ENCODE results near the gene KIFAP3.
"Not testable (repeated sequence)": the region's sequence is repeated elsewhere in the genome, so short reads cannot be mapped to it uniquely, and the experiment has no call there.

The KIFAP3 gene

GRCh38 chr1:170061676-170062075 is 12.8 kb downstream of the KIFAP3 start:
- DNase-seq, result not testable (repeated sequence)

GRCh38 chr1:170060015-170060520 is 14.4 kb downstream of the KIFAP3 start:
- DNase-seq, result not testable (repeated sequence)

- DNase-seq, result no peak
Observed at GRCh38 chr1:170049176-170049800, 25.2 kb downstream of the KIFAP3 start.

GRCh38 chr1:170048515-170048914 is 26.0 kb downstream of the KIFAP3 start:
- DNase-seq, result no peak

DNA sequence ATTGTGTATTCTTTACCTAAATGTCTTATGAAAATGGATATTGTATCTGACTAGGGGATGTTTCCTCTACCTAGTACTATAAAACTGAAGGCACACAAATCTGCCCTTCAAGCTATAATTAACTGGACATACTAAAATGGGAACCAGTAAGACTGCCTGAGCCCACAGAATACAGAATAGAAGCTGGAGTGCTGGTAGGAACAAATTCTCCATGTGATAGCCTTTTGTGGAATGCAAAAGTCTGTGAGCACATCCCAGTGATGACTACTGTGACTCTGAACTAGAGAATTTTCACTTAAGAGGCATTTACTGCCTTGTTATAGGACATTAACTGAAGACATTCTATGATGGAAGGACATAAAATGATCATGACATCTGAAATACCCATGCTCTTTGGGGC is 30.3 kb downstream of the KIFAP3 start:
- no peak for DNase-seq

DNA sequence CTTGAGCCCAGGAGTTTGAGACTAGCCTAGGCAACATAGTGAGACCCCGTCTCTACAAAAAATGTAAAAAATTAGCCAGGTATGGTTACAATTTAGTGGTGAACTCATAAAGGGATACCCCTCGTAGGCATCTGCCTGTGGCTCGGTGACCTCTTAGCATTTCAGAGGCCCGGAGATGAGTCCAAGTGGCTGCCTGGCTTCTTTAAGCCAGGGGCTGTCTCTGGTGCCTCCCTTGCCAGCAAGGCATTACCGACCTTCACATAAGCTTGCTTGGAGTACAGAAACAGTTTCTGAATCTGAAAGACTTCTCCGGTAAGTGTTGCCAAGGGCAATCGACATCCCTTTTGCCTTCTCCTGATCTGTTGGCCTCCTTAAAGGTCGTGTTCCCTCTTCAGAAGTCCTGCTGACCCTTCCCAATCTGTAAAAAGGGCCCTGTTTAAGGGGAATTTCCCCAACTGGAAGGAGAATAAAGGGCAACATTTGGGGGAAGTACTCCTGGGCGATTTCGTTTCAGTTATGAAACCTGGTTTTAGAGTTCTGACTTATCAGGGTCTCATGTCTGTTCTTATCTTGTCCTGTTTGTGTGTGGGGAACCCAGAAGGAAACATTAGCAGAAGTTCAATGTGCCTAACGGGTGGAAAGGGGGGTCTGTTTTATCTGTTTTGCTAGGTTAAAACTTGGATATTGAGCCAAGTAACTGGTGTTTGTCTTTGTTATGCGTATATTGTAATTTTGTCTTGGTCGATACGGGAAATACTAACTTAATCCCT is 32.9 kb downstream of the KIFAP3 start:
- no peak for DNase-seq

- no peak for DNase-seq
Observed at GRCh38 chr1:170032531-170033280, 41.8 kb downstream of the KIFAP3 start.

- no peak for DNase-seq
Observed at GRCh38 chr1:170030212-170030611, 44.3 kb downstream of the KIFAP3 start.

GRCh38 chr1:170027760-170028159 is 46.7 kb downstream of the KIFAP3 start:
- no peak for DNase-seq

GRCh38 chr1:170020859-170021258 is 53.6 kb downstream of the KIFAP3 start:
- no peak for DNase-seq

DNA sequence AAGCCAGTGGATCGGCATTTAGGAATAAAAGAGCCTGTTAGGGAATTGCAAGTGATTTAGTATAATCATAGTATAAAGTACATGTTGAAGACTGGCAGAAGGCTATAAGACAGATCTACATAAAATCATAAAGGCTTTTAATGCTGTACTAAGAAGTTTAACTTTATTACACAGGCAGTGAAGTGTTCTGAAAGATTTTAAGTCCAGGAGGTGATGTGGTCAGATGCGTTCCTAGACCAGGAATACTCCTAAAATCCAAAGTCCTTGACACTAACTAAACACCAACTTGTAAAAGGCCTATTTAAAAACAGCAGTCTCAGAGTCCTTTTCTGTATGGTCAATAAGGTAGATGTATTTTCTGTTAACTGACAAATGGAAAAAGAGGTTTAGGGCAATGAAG is 57.0 kb downstream of the KIFAP3 start:
- DNase-seq, result no peak

GRCh38 chr1:170012920-170013319 is 61.6 kb downstream of the KIFAP3 start:
- no peak for DNase-seq

- DNase-seq, result peak; percentile 18
Observed at GRCh38 chr1:170010443-170010842, 64.1 kb downstream of the KIFAP3 start.

DNA sequence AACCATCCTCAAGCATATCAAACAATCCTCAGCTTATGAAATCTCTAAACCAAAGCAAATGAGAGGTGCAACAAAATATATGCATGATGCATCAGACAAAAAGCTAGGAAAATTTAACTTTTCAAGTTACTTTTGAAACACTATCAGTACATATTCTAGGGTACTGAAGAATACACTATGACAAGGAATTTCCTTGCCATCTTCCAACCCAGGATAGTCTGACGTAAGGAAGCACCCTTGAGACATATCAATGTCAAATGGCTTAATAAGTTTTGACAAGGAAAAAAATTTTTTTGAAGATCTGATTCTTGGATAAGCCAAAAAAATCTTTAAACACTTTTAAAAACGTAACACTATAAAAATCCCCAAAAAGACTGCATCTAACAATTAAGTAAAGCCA is 64.9 kb downstream of the KIFAP3 start:
- DNase-seq, result no peak

DNA sequence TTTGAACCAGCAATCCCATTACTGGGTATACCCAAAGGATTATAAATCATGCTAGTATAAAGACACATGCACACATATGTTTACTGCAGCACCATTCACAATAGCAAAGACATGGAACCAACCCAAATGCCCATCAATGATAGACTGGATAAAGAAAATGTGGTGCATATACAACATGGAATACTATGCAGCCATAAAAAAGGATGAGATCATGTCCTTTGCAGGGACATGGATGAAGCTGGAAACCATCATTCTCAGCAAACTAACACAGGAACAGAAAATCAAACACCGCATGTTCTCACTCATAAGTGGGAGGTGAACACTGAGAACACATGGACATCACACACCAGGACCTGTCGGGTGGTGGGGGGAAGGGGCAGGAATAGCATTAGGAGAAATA is 65.8 kb downstream of the KIFAP3 start:
- DNase-seq, result not testable (repeated sequence)

GRCh38 chr1:170003270-170003835 is 71.1 kb downstream of the KIFAP3 start:
- DNase-seq, result not testable (repeated sequence)

- DNase-seq, result no peak
Observed at GRCh38 chr1:170001266-170001665, 73.2 kb downstream of the KIFAP3 start.

DNA sequence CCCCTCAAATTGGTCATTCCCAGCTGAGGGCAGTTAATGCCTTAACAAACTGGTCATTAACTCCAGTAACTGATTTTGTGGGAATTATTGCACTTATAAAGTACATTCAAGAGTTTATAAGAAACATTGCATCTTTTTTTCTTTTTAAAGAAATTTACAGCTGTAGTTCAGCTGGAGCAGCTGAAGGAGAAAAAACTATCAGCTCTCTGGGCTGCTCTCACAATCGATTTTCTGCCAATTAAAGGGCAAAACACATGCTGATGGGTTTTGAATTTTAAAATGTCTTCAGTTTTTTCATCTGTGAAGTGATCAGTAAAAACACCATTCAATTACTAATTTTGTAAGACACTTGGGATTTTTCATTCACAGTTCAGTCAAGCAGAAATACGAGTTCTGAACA is 74.7 kb downstream of the KIFAP3 start:
- DNase-seq, result no peak

DNA sequence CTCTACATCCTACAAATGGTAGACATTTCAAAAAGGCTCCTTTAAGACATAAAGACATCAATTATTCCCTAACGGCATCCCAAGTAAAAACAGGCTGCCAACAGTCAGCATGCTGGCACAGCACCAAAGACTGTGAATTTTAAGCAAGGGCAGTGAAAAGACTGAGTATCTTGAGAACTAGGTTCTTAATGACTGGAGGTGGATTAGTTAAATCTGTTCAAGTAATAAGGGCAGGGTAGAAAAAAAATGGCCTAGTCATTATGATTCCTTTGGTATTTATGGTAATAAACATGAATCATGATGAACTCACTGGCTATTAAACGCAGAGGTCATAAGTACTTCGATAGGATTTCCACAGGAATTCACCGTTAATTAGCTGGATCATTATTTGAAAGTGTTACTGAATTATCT is 75.2 kb downstream of the KIFAP3 start:
- DNase-seq, result no peak

- DNase-seq, result no peak
Observed at GRCh38 chr1:169995993-169996392, 78.5 kb downstream of the KIFAP3 start.

DNA sequence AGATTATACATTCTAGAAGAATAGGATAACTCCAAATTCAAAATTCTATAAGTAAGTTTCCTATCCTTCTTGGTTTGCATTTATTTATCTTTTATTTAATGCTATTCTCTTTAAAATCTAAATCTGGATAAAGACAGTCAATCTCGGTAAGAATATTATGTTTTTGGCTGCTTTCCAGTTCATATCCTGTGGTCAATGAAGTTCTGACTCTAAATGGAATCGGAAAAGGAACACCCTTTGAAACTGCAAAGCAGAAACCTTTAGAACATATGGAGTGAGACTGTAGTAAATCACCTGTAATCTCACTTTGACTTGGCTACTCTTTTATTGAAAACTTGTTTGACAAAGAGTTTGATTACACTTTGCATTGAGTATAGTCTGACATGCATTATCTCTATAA is 85.2 kb downstream of the KIFAP3 start:
- no peak for DNase-seq

DNA sequence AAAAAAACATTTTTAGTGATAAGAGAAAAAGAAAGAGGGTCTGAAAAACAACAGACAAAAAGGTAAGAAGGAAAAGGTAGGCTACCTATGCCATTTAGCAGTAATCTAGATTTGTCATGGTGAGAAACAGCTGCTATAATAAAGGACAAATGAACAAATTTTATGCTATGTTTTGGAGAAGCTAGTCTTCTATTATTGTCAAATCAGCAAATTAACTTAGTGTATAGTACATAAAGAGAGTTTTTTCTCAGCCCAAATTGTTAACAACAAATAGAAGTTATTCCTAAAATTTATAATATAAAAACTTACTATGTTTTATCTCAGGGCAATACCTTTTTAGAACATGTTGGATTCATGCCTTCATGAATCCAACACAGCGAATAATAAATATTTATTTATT is 88.7 kb downstream of the KIFAP3 start:
- DNase-seq, result no peak

- no peak for DNase-seq
Observed at GRCh38 chr1:169974067-169974466, 100.4 kb downstream of the KIFAP3 start.
